Spleen (tissue), 11 donors: ENCODE data around the gene USP2. TPM values are rescaled to one million over a fixed set of nuclear protein-coding genes. Genes with fewer than 3 reads are reported as not detected.

Experiments used
- DNase-seq: peaks from one replicate; pipeline ENCODE4 v3.0.0-alpha.2; 2020
- H3K27ac ChIP-seq, 8 donors: fragments of 200-600 bp; sonication (generic) in 7 of 8; 1 replicate in 4 of 8; 2 replicates in 4 of 8; pipeline versions ENCODE4 v1.5.0 to v1.8.0; 2016 to 2021; ENCODE audit warnings: inconsistent platforms in 4 of 8, mild to moderate bottlenecking in 4 of 8, moderate library complexity in 1 of 8
- H3K27me3 ChIP-seq, 7 donors: fragments of 200-600 bp; sonication (generic) in 6 of 7; replicated peaks in 1 of 7; 1 replicate in 4 of 7; 2 replicates in 3 of 7; pipeline versions ENCODE4 v1.5.0 to v1.8.0; 2016 to 2021; ENCODE audit warnings: inconsistent platforms in 3 of 7, mild to moderate bottlenecking in 1 of 7
- H3K36me3 ChIP-seq, 6 donors: fragments of 200-600 bp; sonication (generic) in 5 of 6; 1 replicate in 4 of 6; 2 replicates in 2 of 6; pipeline versions ENCODE4 v1.5.0 to v1.8.0; 2016 to 2021; ENCODE audit warnings: inconsistent platforms in 2 of 6
- H3K4me1 ChIP-seq, 6 donors: fragments of 200-600 bp; sonication (generic) in 5 of 6; 1 replicate in 3 of 6; 2 replicates in 3 of 6; pipeline versions ENCODE4 v1.5.0 to v1.8.0; 2016 to 2021; ENCODE audit warnings: inconsistent platforms in 3 of 6
- H3K4me3 ChIP-seq, 8 donors: fragments of 200-600 bp; sonication (generic) in 7 of 8; 1 replicate in 4 of 8; 2 replicates in 4 of 8; pipeline versions ENCODE4 v1.5.0 to v1.8.0; 2016 to 2021; ENCODE audit warnings: inconsistent platforms in 4 of 8, mild to moderate bottlenecking in 4 of 8, moderate library complexity in 2 of 8
- H3K9me3 ChIP-seq, 8 donors: fragments of 200-600 bp; sonication (generic) in 7 of 8; 1 replicate in 4 of 8; 2 replicates in 4 of 8; pipeline versions ENCODE4 v1.5.0 to v1.8.0; 2016 to 2021; ENCODE audit warnings: inconsistent platforms in 4 of 8
- CTCF ChIP-seq, 11 experiments: fragments of 200-600 bp in 7 of 11; fragments of 450-650 bp in 4 of 11; sonication (generic) in 4 of 11; IDR thresholded peaks in 8 of 11; conservative IDR thresholded peaks in 3 of 11; 1 replicate in 7 of 11; 2 replicates in 4 of 11; pipeline versions ENCODE4 v1.4.0 to v1.8.0; 2016 to 2021; ENCODE audit warnings: antibody characterized with exemption in 11 of 11, inconsistent platforms in 4 of 11, mild to moderate bottlenecking in 1 of 11
- POLR2A ChIP-seq, 3 donors: fragments of 450-650 bp; IDR thresholded peaks; one replicate each; pipeline ENCODE4 v1.5.1; 2017; ENCODE audit warnings: antibody characterized with exemption in 3 of 3, mild to moderate bottlenecking in 1 of 3
- POLR2AphosphoS5 ChIP-seq, 3 donors: sonication (generic); formaldehyde crosslinking; IDR thresholded peaks; one replicate each; pipeline ENCODE4 v1.5.1; 2017; ENCODE audit warnings: antibody characterized with exemption in 3 of 3
- WGBS, 5 donors: extraction: QIAGEN DNeasy Blood & Tissue Kit in 3 of 5; methylation state at CpG; one replicate each; pipeline versions ENCODE4 v1.1.5 to v1.1.7; 2013 to 2018; 5-methylcytosine and 5-hydroxymethylcytosine counted together
- intact Hi-C: fragments of 100-400 bp; cut with DNase I; formaldehyde crosslinking; loops from one replicate; pipeline ENCODE4 v1.15.0; 2023; ENCODE audit warnings: low total_unique reads
- polyA plus RNA-seq, 3 donors: library from polyadenylated mRNA; stranded (reverse); fragments of 200-250 nt; gene quantifications; one replicate each; pipeline ENCODE4 v1.2.1, GENCODE V29; 2013
- total RNA-seq, 7 donors: library from RNA; depleted of rRNA in 3 of 7; stranded (reverse); fragments of >200 nt in 3 of 7; fragmentation: NEBNext Ultra II Directional in 4 of 7; extraction: Animal tissue kit (Norgen Biotek cat#: 25700) in 4 of 7; gene quantifications; one replicate each; pipeline versions ENCODE4 v1.1.0 to v1.2.1, GENCODE V29; 2016 to 2021
- donor health status: healthy with polysubstance abuse.
- donor health status: DM: no; HTN: no; CAD: no; lungs with moderate emphysema.
- donor health status: DM: no; HTN: no; CAD: no.
- donor health status: Bipolar disorder and iron deficiency.
- donor health status: healthy.
- donor health status: DM: no; HTN: no; CAD: no.
- donor health status: DM: yes; HTN: yes; CAD: no.

USP2 gene
- total and polyA plus RNA-seq, 10 donors, result 0.15 to 0.88 (median 0.45) TPM

DNA sequence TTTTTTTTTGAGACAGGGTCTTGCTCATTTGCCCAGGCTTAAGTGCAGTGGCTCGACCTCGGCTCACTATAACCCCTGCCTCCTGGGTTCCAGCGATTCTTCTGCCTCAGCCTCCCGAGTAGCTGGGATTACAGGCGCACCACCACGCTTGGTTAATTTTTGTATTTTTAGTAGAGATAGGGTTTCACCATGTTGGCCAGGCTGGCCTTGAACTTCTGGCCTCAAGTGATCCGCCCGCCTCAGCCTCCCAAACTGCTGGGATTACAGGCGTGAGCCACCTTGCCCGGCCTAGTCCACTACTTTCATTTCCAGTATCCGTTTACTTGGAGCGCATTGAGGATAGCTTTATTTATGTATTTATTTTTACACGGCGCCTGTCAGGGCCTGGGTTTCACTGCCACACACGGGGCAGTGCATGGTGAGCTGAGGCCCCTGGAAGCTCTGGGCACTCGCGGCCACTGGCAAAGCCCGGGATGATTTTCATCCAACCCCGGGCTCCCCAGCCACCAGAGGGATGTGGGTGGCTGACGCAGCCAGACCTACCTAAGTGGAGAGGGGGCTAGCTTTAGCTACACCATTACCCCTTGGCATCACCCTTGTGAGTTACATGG lies 58.5 kb downstream of the USP2 start:
- 82 to 90% (median 86%) methylated on average over 18 to 20 of the region's 20 CpGs for WGBS, 5 donors
- Histone ChIP-seq H3K4me1 (peaks cover 12 to 58% (median 49%) of the 10 kb centered on the region in 6 donors), H3K27ac (no peak overlapping the region), H3K36me3 (no peaks in the 10 kb centered on the region), H3K4me3 (no peak overlapping the region), H3K27me3 (peaks cover 0 to 40% (median 3%) of the 10 kb centered on the region in 7 donors), H3K9me3 (no peaks in the 10 kb centered on the region)
- DNase-seq, result no peak
- TF ChIP-seq CTCF (IDR thresholded peaks at IDR 0.05 in 8 of 11, conservative IDR thresholded peaks at IDR 0.05 in 3 of 11) (no peak), POLR2A (IDR thresholded peaks at IDR 0.05) (no peak), POLR2AphosphoS5 (IDR thresholded peaks at IDR 0.05) (no peak)
- intact Hi-C loops, result no loop called here

DNA sequence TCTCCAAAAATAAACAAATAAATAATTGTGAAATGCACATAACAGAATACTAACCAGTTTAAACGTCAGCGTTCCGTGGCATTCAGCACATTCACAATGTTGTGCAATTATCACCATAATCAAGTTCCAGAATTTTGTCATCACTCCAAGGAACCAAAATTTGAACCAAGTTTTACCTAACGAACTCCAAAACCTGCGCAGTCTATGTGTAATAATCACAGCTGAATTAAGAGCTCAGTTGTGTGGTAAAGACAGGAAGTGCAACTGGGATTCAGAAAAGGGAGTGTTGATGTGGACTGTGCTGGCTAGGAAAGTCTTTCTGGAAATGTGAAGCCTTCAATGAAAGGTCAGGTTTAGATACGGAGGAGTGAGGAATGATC lies 59.1 kb downstream of the USP2 start:
- DNase-seq, result no peak
- peak in 1 of 11 experiments; percentile 12 for TF ChIP-seq CTCF (IDR thresholded peaks at IDR 0.05 in 8 of 11, conservative IDR thresholded peaks at IDR 0.05 in 3 of 11)
- TF ChIP-seq POLR2A (IDR thresholded peaks at IDR 0.05), result no peak
- no peak for TF ChIP-seq POLR2AphosphoS5 (IDR thresholded peaks at IDR 0.05)
- peak overlapping the region in 1 of 8 donors; percentile 77 for H3K4me3 ChIP-seq
- intact Hi-C loops, result no loop called here
- H3K27me3 ChIP-seq, result peaks cover 0 to 47% (median 7%) of the 10 kb centered on the region in 7 donors
- H3K36me3 ChIP-seq, result no peaks in the 10 kb centered on the region
- H3K4me1 ChIP-seq, result peaks cover 12 to 65% (median 56%) of the 10 kb centered on the region in 6 donors
- peak overlapping the region in 1 of 8 donors; percentile 83 for H3K27ac ChIP-seq
- H3K9me3 ChIP-seq, result no peaks in the 10 kb centered on the region
- WGBS, 5 donors, result 56 to 74% (median 61%) methylated on average over 6 of the region's 6 CpGs

- intact Hi-C loops, result no loop called here
- Histone ChIP-seq H3K9me3 (no peaks in the 10 kb centered on the region), H3K27me3 (peaks cover 0 to 61% (median 19%) of the 10 kb centered on the region in 7 donors), H3K27ac (peak overlapping the region; percentile 49 to 86 (median 80)), H3K4me1 (peaks cover 19 to 78% (median 68%) of the 10 kb centered on the region in 6 donors), H3K36me3 (no peaks in the 10 kb centered on the region), H3K4me3 (peak overlapping the region; percentile 35 to 77 (median 48))
- TF ChIP-seq POLR2A (IDR thresholded peaks at IDR 0.05), result no peak
- TF ChIP-seq CTCF (IDR thresholded peaks at IDR 0.05 in 8 of 11, conservative IDR thresholded peaks at IDR 0.05 in 3 of 11), result no peak
- TF ChIP-seq POLR2AphosphoS5 (IDR thresholded peaks at IDR 0.05), result peak; percentile 50 to 76 (median 75)
- WGBS, 5 donors, result 1 to 3% (median 2%) methylated on average over 22 to 60 of the region's 60 CpGs
- peak; percentile 90 for DNase-seq
Measured at GRCh38 chr11:119320776-119321524, 60.5 kb downstream of the USP2 start.

DNA sequence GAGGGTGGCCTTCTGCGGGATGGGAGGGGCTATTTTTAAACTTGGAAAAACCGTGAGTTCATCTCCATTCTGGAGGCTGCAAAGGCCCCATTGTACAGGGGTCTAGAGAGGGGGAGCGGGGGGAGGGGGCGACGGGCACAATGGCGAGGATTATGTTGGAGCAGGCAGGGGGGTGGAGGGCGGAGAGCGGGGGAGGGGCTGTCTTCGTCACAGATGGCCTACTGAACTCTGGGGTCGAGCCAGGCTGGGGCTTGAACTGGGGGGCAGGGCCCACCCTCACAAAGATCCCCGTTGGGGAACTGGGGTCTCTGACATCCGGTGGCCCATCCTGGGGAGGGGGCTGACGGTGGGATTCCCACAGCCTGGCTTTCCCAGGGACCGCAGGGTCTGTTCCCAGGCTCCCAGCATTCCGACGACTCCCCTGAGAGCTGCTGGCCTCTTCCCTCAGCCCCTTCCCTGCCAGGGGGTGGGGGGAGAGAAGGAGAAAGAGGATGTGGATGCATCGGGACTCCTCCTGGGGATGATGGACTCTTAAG lies 61.2 kb downstream of the USP2 start:
- no peaks in the 10 kb centered on the region for H3K36me3 ChIP-seq
- no peaks in the 10 kb centered on the region for H3K9me3 ChIP-seq
- H3K4me3 ChIP-seq, result peak overlapping the region in 7 of 8 donors; percentile 36 to 77 (median 49)
- intact Hi-C loops, result no loop called here
- peaks cover 0 to 67% (median 24%) of the 10 kb centered on the region in 7 donors for H3K27me3 ChIP-seq
- peaks cover 21 to 85% (median 75%) of the 10 kb centered on the region in 6 donors for H3K4me1 ChIP-seq
- WGBS, 5 donors, result 41 to 47% (median 42%) methylated on average over 16 to 17 of the region's 17 CpGs
- no peak for DNase-seq
- H3K27ac ChIP-seq, result peak overlapping the region; percentile 49 to 86 (median 80)
- TF ChIP-seq CTCF (IDR thresholded peaks at IDR 0.05 in 8 of 11, conservative IDR thresholded peaks at IDR 0.05 in 3 of 11) (no peak), POLR2A (IDR thresholded peaks at IDR 0.05) (no peak), POLR2AphosphoS5 (IDR thresholded peaks at IDR 0.05) (no peak)
